PC-9 (cell line): ENCODE data around the gene MAB21L4. TPM values are rescaled to one million over a fixed set of nuclear protein-coding genes. Genes with fewer than 3 reads are reported as not detected.

ENCODE experiments used
- BruUV-seq: library from RNA; stranded (reverse); fragments of 400-500 nt; replicated peaks from 2 replicates; lab custom pipeline; 2021; lab: Mats Ljungman, UMichigan
- CTCF ChIA-PET: fragments of 300-600 bp; sonication (Branson Sonifier 250); formaldehyde crosslinking; loops from one replicate; lab custom pipeline; 2022; ENCODE audit warnings: antibody characterized with exemption; lab: Charles Lee
- POLR2A ChIA-PET: fragments of 300-600 bp; sonication (Branson Sonifier 250); formaldehyde crosslinking; loops from one replicate; lab custom pipeline; 2022; ENCODE audit warnings: antibody characterized with exemption; ENCODE audit not compliant: unreplicated experiment; lab: Charles Lee
- DNase-seq, 2 experiments: peaks; one replicate each; pipeline versions ENCODE4 v3.0.0 to v3.0.0-alpha.2; 2015 to 2022; ENCODE audit warnings: mixed read lengths in 1 of 2
- H2AFZ ChIP-seq: fragments of 200-600 bp; sonication (generic); 2 replicates; pipeline ENCODE4 v1.8.1; 2017; ENCODE audit warnings: antibody characterized with exemption
- H3F3A ChIP-seq: fragments of 200-600 bp; sonication (generic); 2 replicates; pipeline ENCODE4 v1.8.1; 2017; ENCODE audit warnings: antibody characterized with exemption, mild to moderate bottlenecking, low read depth; ENCODE audit not compliant: insufficient read depth
- H3K27ac ChIP-seq: fragments of 200-600 bp; sonication (generic); 2 replicates; pipeline ENCODE4 v1.6.1; 2016; ENCODE audit warnings: mixed run types
- H3K27me3 ChIP-seq: fragments of 200-600 bp; sonication (generic); 2 replicates; pipeline ENCODE4 v1.6.1; 2016; ENCODE audit warnings: low read depth, mixed run types; ENCODE audit not compliant: insufficient read depth
- H3K36me3 ChIP-seq: fragments of 200-600 bp; sonication (generic); 2 replicates; pipeline ENCODE4 v1.6.1; 2016; ENCODE audit warnings: low read depth, mixed run types
- H3K4me1 ChIP-seq: fragments of 200-600 bp; sonication (generic); replicated peaks from 2 replicates; pipeline ENCODE4 v1.6.1; 2016; ENCODE audit warnings: mixed run types; ENCODE audit not compliant: insufficient read depth
- H3K4me2 ChIP-seq: fragments of 200-600 bp; sonication (generic); 2 replicates; pipeline ENCODE4 v1.6.1; 2017; ENCODE audit warnings: mixed run types
- H3K4me3 ChIP-seq: fragments of 200-600 bp; sonication (generic); 2 replicates; pipeline ENCODE4 v1.6.1; 2016; ENCODE audit warnings: mixed run types
- H3K79me2 ChIP-seq: fragments of 200-600 bp; sonication (generic); 2 replicates; pipeline ENCODE4 v1.6.1; 2017; ENCODE audit warnings: low read depth, mixed run types
- H3K9me2 ChIP-seq: fragments of 200-600 bp; sonication (generic); 2 replicates; pipeline ENCODE4 v1.8.1; 2017; ENCODE audit warnings: mild to moderate bottlenecking; ENCODE audit not compliant: insufficient read depth
- H3K9me3 ChIP-seq: fragments of 200-600 bp; sonication (generic); 2 replicates; pipeline ENCODE4 v1.8.1; 2016; ENCODE audit warnings: low read depth; ENCODE audit not compliant: insufficient read depth
- H4K20me1 ChIP-seq: fragments of 200-600 bp; sonication (generic); 2 replicates; pipeline ENCODE4 v1.8.1; 2017; ENCODE audit not compliant: insufficient read depth
- CTCF ChIP-seq: fragments of 200-600 bp; sonication (generic); conservative IDR thresholded peaks from 2 replicates; pipeline ENCODE4 v1.6.1; 2017; ENCODE audit warnings: mixed run types, antibody characterized with exemption, mild to moderate bottlenecking, moderate library complexity
- EZH2 ChIP-seq: fragments of 200-600 bp; sonication (generic); IDR thresholded peaks from 2 replicates; pipeline ENCODE4 v1.8.0; 2017; ENCODE audit warnings: antibody characterized with exemption, low read depth
- intact Hi-C: fragments of 100-400 bp; cut with micrococcal nuclease; formaldehyde crosslinking; loops from one replicate; pipeline ENCODE4 v1.10.0; 2022; ENCODE audit not compliant: unreplicated experiment
- total RNA-seq: library from RNA; stranded (reverse); gene quantifications from 2 replicates; pipeline ENCODE4 v1.2.3, GENCODE V29; 2021

Gene MAB21L4
- total RNA-seq, 1 experiment from 2014 or later, result 68.8 TPM

- TF ChIP-seq CTCF, result no peak
- H3F3A ChIP-seq, result peaks cover 23% of the 10 kb centered on the region
- H3K9me2 ChIP-seq, result no peaks in the 10 kb centered on the region
- POLR2A ChIA-PET, result interaction anchor here (0.6 to 1.1 kb wide), 2 partner anchors 158 to 413 kb away, joined by 3 to 9 read pairs; no protein-coding TSS in a partner anchor
- no peaks in the 10 kb centered on the region for H3K9me3 ChIP-seq
- CTCF ChIA-PET, result no interaction called here
- intact Hi-C loops, result no loop called here
- no peak overlapping the region for H3K4me2 ChIP-seq
- H3K27me3 ChIP-seq, result no peaks in the 10 kb centered on the region
- BruUV-seq, result no TSS peak
- no peak for DNase-seq
- no peak overlapping the region for H3K27ac ChIP-seq
- H4K20me1 ChIP-seq, result no peaks in the 10 kb centered on the region
- peaks cover 35% of the 10 kb centered on the region for H3K4me1 ChIP-seq
- H3K79me2 ChIP-seq, result no peaks in the 10 kb centered on the region
- no peak overlapping the region for H3K4me3 ChIP-seq
- H3K36me3 ChIP-seq, result no peaks in the 10 kb centered on the region
- no peak overlapping the region for H2AFZ ChIP-seq
These were observed 6.1 kb upstream of the MAB21L4 start for GRCh38 chr2:240901986-240902614.

GRCh38 chr2:240900141-240900860 lies 4.3 kb upstream of the MAB21L4 start:
- H3K4me2 ChIP-seq, result no peak overlapping the region
- H3K27me3 ChIP-seq, result no peaks in the 10 kb centered on the region
- H3K27ac ChIP-seq, result no peak overlapping the region
- H4K20me1 ChIP-seq, result no peaks in the 10 kb centered on the region
- ChIA-PET CTCF (interaction anchor here (0.5 kb wide), 1 partner anchor 319 kb away, joined by 5 read pairs; no protein-coding TSS in a partner anchor), POLR2A (interaction anchor here (0.8 kb wide), 1 partner anchor 334 kb away, joined by 15 read pairs; no protein-coding TSS in a partner anchor)
- H3K9me2 ChIP-seq, result no peaks in the 10 kb centered on the region
- DNase-seq, result no peak
- no peak overlapping the region for H3K4me3 ChIP-seq
- H3F3A ChIP-seq, result peaks cover 25% of the 10 kb centered on the region
- BruUV-seq, result no TSS peak
- H3K36me3 ChIP-seq, result no peaks in the 10 kb centered on the region
- intact Hi-C loops, result no loop called here
- H3K4me1 ChIP-seq, result peaks cover 51% of the 10 kb centered on the region
- no peaks in the 10 kb centered on the region for H3K9me3 ChIP-seq
- TF ChIP-seq EZH2, result no peak
- no peak for TF ChIP-seq CTCF
- peaks cover 5% of the 10 kb centered on the region for H3K79me2 ChIP-seq
- no peak overlapping the region for H2AFZ ChIP-seq

GRCh38 chr2:240899468-240899865 lies 3.5 kb upstream of the MAB21L4 start:
- CTCF ChIA-PET, result interaction anchor here (0.5 to 2.0 kb wide), 2 partner anchors 14 to 320 kb away, joined by 5 to 11 read pairs; no protein-coding TSS in a partner anchor
- no TSS peak for BruUV-seq
- TF ChIP-seq CTCF (no peak), EZH2 (no peak)
- H3K4me1 ChIP-seq, result peaks cover 59% of the 10 kb centered on the region
- H3K4me2 ChIP-seq, result peak overlapping the region; percentile 95; the same call in 1 of the 2 replicates
- no peaks in the 10 kb centered on the region for H3K36me3 ChIP-seq
- H3K9me2 ChIP-seq, result no peaks in the 10 kb centered on the region
- intact Hi-C loops, result loop anchor here (2.0 to 5.0 kb wide), 4 partner anchors 93 to 527 kb away; partner anchors contain the start of gene PPP1R7
- peak overlapping the region; percentile 87; the same call in 1 of the 2 replicates for H3K27ac ChIP-seq
- no peaks in the 10 kb centered on the region for H3K9me3 ChIP-seq
- no peak for DNase-seq
- peaks cover 29% of the 10 kb centered on the region for H3F3A ChIP-seq
- POLR2A ChIA-PET, result no interaction called here
- H2AFZ ChIP-seq, result no peak overlapping the region
- no peaks in the 10 kb centered on the region for H4K20me1 ChIP-seq
- no peak overlapping the region for H3K4me3 ChIP-seq
- H3K79me2 ChIP-seq, result peaks cover 14% of the 10 kb centered on the region
- no peaks in the 10 kb centered on the region for H3K27me3 ChIP-seq
